SK-N-SH (cell line): Measurements from ENCODE around the gene POT1. TPM values are rescaled to one million over a fixed set of nuclear protein-coding genes. Genes with fewer than 3 reads are reported as not detected.

Source experiments
- CTCF ChIA-PET: fragments of 300-600, 350-600 bp; formaldehyde crosslinking; extraction: SDS; loops from one replicate; lab custom pipeline; 2021; lab: Yijun Ruan, JAX
- POLR2A ChIA-PET: fragments of 350-600 bp; sonication (Branson Sonifier 250); formaldehyde crosslinking; extraction: SDS; loops from one replicate; lab custom pipeline; 2020; ENCODE audit warnings: antibody characterized with exemption, inconsistent platforms; lab: Yijun Ruan, JAX
- DNase-seq: peaks from one replicate; pipeline ENCODE4 v3.0.0; 2012
- H2AFZ ChIP-seq: fragments of 200-600 bp; sonication (generic); 2 replicates; pipeline ENCODE4 v1.8.1; 2016; ENCODE audit warnings: antibody characterized with exemption, mild to moderate bottlenecking, low read depth
- H3F3A ChIP-seq: fragments of 200-600 bp; sonication (generic); replicated peaks from 2 replicates; pipeline ENCODE3; 2016; ENCODE audit warnings: antibody characterized with exemption, mild to moderate bottlenecking; ENCODE audit not compliant: insufficient read depth
- H3K27ac ChIP-seq, 2 experiments: fragments of 200-500 bp in 1 of 2; fragments of 200-600 bp in 1 of 2; sonication (Bioruptor generic) in 1 of 2; sonication (generic), shearing (Covaris generic) in 1 of 2; 2 replicates each; pipeline versions ENCODE4 v1.5.1 to v1.6.1; 2014 to 2016; ENCODE audit warnings: low read depth in 2 of 2, inconsistent platforms in 1 of 2, low read length in 1 of 2, mild to moderate bottlenecking in 1 of 2, mixed read lengths in 1 of 2
- H3K27me3 ChIP-seq: fragments of 200-600 bp; sonication (generic), shearing (Covaris generic); 2 replicates; pipeline ENCODE4 v1.6.1; 2016; ENCODE audit warnings: mixed run types; ENCODE audit not compliant: insufficient read depth
- H3K36me3 ChIP-seq, 2 experiments: fragments of 200-500 bp in 1 of 2; fragments of 200-600 bp in 1 of 2; sonication (Bioruptor generic) in 1 of 2; sonication (generic) in 1 of 2; replicated peaks in 1 of 2; 2 replicates each; pipeline versions ENCODE3 to v1.5.1; 2014 to 2016; ENCODE audit warnings: low read length in 1 of 2, mild to moderate bottlenecking in 1 of 2; ENCODE audit not compliant: insufficient read depth in 2 of 2, control insufficient read depth in 1 of 2
- H3K4me1 ChIP-seq, 2 experiments: fragments of 200-500 bp in 1 of 2; fragments of 200-600 bp in 1 of 2; sonication (Bioruptor generic) in 1 of 2; sonication (generic), shearing (Covaris generic) in 1 of 2; 2 replicates each; pipeline versions ENCODE4 v1.5.1 to v1.6.1; 2014 to 2016; ENCODE audit warnings: low read depth in 1 of 2, low read length in 1 of 2, mixed run types in 1 of 2; ENCODE audit not compliant: insufficient read depth in 2 of 2, control insufficient read depth in 1 of 2
- H3K4me2 ChIP-seq: fragments of 200-600 bp; sonication (generic), shearing (Covaris generic); 2 replicates; pipeline ENCODE4 v1.6.1; 2017; ENCODE audit warnings: mixed run types
- H3K4me3 ChIP-seq, 2 experiments: fragments of 200-500 bp in 1 of 2; fragments of 200-600 bp in 1 of 2; sonication (Bioruptor generic) in 1 of 2; sonication (generic), shearing (Covaris generic) in 1 of 2; 2 replicates each; pipeline versions ENCODE4 v1.5.1 to v1.8.1; 2014 to 2016; ENCODE audit warnings: low read depth in 2 of 2, inconsistent platforms in 1 of 2, low read length in 1 of 2, mild to moderate bottlenecking in 1 of 2, mixed read lengths in 1 of 2, moderate library complexity in 1 of 2
- H3K79me2 ChIP-seq: fragments of 200-600 bp; sonication (generic); 2 replicates; pipeline ENCODE4 v1.8.1; 2017; ENCODE audit warnings: mild to moderate bottlenecking; ENCODE audit not compliant: insufficient read depth
- H3K9ac ChIP-seq: fragments of 200-600 bp; sonication (generic); 2 replicates; pipeline ENCODE4 v1.6.1; 2017; ENCODE audit warnings: mixed run types
- H3K9me2 ChIP-seq: fragments of 200-600 bp; sonication (generic); 2 replicates; pipeline ENCODE4 v1.6.1; 2017; ENCODE audit warnings: mixed run types
- H3K9me3 ChIP-seq: fragments of 200-600 bp; sonication (generic); 2 replicates; pipeline ENCODE4 v1.6.1; 2017; ENCODE audit warnings: mixed run types, mild to moderate bottlenecking, moderate library complexity
- H4K20me1 ChIP-seq: fragments of 200-600 bp; sonication (generic); 2 replicates; pipeline ENCODE4 v1.6.1; 2017; ENCODE audit warnings: mild to moderate bottlenecking, mixed run types; ENCODE audit not compliant: insufficient read depth
- CHD2 ChIP-seq: fragments of 150-350 bp; IDR thresholded peaks from 2 replicates; pipeline ENCODE4 v1.6.1; 2018; ENCODE audit warnings: low read length; ENCODE audit not compliant: partially characterized antibody
- CTCF ChIP-seq: fragments of 200-600 bp; sonication (generic); IDR thresholded peaks from 2 replicates; pipeline ENCODE4 v1.6.1; 2017; ENCODE audit warnings: antibody characterized with exemption, mild to moderate bottlenecking, moderate library complexity
- ELF1 ChIP-seq: IDR thresholded peaks from 2 replicates; pipeline ENCODE4 v1.4.0; 2012
- EZH2phosphoT487 ChIP-seq: fragments of 200-600 bp; sonication (generic); IDR thresholded peaks from 2 replicates; pipeline ENCODE4 v1.6.1; 2017; ENCODE audit warnings: low read depth, mixed run types, mild to moderate bottlenecking, antibody characterized with exemption, moderate library complexity, borderline replicate concordance
- FOXM1 ChIP-seq: IDR thresholded peaks from 2 replicates; pipeline ENCODE4 v1.4.0; 2012; ENCODE audit warnings: low read depth, mild to moderate bottlenecking
- GABPA ChIP-seq: IDR thresholded peaks from 2 replicates; pipeline ENCODE4 v1.4.0; 2012; ENCODE audit warnings: low read depth, mild to moderate bottlenecking
- IRF3 ChIP-seq: fragments of 150-350 bp; IDR thresholded peaks from 2 replicates; pipeline ENCODE4 v1.6.1; 2016; ENCODE audit warnings: mild to moderate bottlenecking, low read depth, low read length
- JUND ChIP-seq: IDR thresholded peaks from 2 replicates; pipeline ENCODE4 v1.4.0; 2012
- MEF2A ChIP-seq: IDR thresholded peaks from 2 replicates; pipeline ENCODE4 v1.4.0; 2012; ENCODE audit warnings: low read depth, borderline replicate concordance
- NRF1 ChIP-seq: IDR thresholded peaks from 2 replicates; pipeline ENCODE4 v1.6.1; 2012; ENCODE audit warnings: low read depth, mild to moderate bottlenecking, low read length
- PBX3 ChIP-seq: IDR thresholded peaks from 2 replicates; pipeline ENCODE4; 2012
- POLR2AphosphoS5 ChIP-seq: IDR thresholded peaks from 2 replicates; pipeline ENCODE4 v1.6.1; 2012; ENCODE audit warnings: low read depth, low read length
- RCOR1 ChIP-seq: fragments of 150-350 bp; IDR thresholded peaks from 2 replicates; pipeline ENCODE4 v1.6.1; 2017; ENCODE audit warnings: antibody characterized with exemption, low read length
- REST ChIP-seq: IDR thresholded peaks from 2 replicates; pipeline ENCODE4 v1.6.1; 2012; ENCODE audit warnings: mild to moderate bottlenecking, low read depth, low read length, moderate library complexity
- RXRA ChIP-seq: IDR thresholded peaks from 2 replicates; pipeline ENCODE4 v1.4.0; 2012; ENCODE audit warnings: low read depth, mild to moderate bottlenecking, borderline replicate concordance
- SIN3A ChIP-seq: IDR thresholded peaks from 2 replicates; pipeline ENCODE4 v1.6.1; 2012; ENCODE audit warnings: low read depth, mild to moderate bottlenecking, low read length, moderate library complexity, borderline replicate concordance
- TCF12 ChIP-seq: IDR thresholded peaks from 2 replicates; pipeline ENCODE4 v1.4.0; 2012
- TEAD4 ChIP-seq: IDR thresholded peaks from 2 replicates; pipeline ENCODE4 v1.4.0; 2012; ENCODE audit warnings: mild to moderate bottlenecking, borderline replicate concordance; ENCODE audit not compliant: insufficient read depth
- USF1 ChIP-seq: IDR thresholded peaks from 2 replicates; pipeline ENCODE4 v1.4.0; 2012; ENCODE audit warnings: low read depth, borderline replicate concordance
- ZBTB33 ChIP-seq: IDR thresholded peaks from 2 replicates; pipeline ENCODE4 v1.4.0; 2012; ENCODE audit warnings: low read depth, borderline replicate concordance
- WGBS: methylation state at CpG from one replicate; pipeline ENCODE4 v1.1.6; 2017; ENCODE audit warnings: low lambda C conversion rate; 5-methylcytosine and 5-hydroxymethylcytosine counted together
- polyA plus RNA-seq, 3 experiments: library from polyadenylated mRNA; depleted of rRNA; stranded (reverse); fragments of >200 nt; gene quantifications; 2 replicates each; pipeline ENCODE4 v1.2.3, GENCODE V29; 2012

Gene POT1
- polyA plus RNA-seq, 1 of the 3 experiments (the other 2 are of a cell fraction): 18.1 TPM

- TF ChIP-seq NRF1: no peak
- no peak for TF ChIP-seq TCF12
- no peak for TF ChIP-seq JUND
These were observed 35.9 kb upstream of the POT1 start (continued) for GRCh38 chr7:124965553-124965952.

- POLR2A ChIA-PET: no interaction called here
- no peaks in the 10 kb centered on the region for H3K27me3 ChIP-seq
- TF ChIP-seq REST (no peak), IRF3 (no peak), EZH2phosphoT487 (no peak), PBX3 (no peak), SIN3A (no peak), MEF2A (no peak), CHD2 (no peak), CTCF (no peak), ELF1 (no peak), RCOR1 (no peak), GABPA (no peak), POLR2AphosphoS5 (no peak), USF1 (no peak), TEAD4 (no peak), ZBTB33 (no peak), FOXM1 (no peak), RXRA (no peak)
- CTCF ChIA-PET: no interaction called here
- H3K36me3 ChIP-seq: no peaks in the 10 kb centered on the region
- no peak overlapping the region for H3K4me2 ChIP-seq
- H3K79me2 ChIP-seq: no peaks in the 10 kb centered on the region
- H3K27ac ChIP-seq: no peak overlapping the region
- no peaks in the 10 kb centered on the region for H4K20me1 ChIP-seq
- no peaks in the 10 kb centered on the region for H3K9me3 ChIP-seq
- WGBS: 2% methylated on average over 1 of the region's 1 CpG
- no peak overlapping the region for H3K9ac ChIP-seq
- no peak overlapping the region for H3K4me3 ChIP-seq
- peaks cover 0 to 5% of the 10 kb centered on the region in 2 experiments; a peak in 1 of 4 replicates for H3K4me1 ChIP-seq
- no peaks in the 10 kb centered on the region for H3F3A ChIP-seq
- no peaks in the 10 kb centered on the region for H3K9me2 ChIP-seq
- DNase-seq: no peak
- no peak overlapping the region for H2AFZ ChIP-seq
These were observed 30.1 kb upstream of the POT1 start for GRCh38 chr7:124959676-124960075.
